ENCODE results near the gene EHBP1L1.

DNA sequence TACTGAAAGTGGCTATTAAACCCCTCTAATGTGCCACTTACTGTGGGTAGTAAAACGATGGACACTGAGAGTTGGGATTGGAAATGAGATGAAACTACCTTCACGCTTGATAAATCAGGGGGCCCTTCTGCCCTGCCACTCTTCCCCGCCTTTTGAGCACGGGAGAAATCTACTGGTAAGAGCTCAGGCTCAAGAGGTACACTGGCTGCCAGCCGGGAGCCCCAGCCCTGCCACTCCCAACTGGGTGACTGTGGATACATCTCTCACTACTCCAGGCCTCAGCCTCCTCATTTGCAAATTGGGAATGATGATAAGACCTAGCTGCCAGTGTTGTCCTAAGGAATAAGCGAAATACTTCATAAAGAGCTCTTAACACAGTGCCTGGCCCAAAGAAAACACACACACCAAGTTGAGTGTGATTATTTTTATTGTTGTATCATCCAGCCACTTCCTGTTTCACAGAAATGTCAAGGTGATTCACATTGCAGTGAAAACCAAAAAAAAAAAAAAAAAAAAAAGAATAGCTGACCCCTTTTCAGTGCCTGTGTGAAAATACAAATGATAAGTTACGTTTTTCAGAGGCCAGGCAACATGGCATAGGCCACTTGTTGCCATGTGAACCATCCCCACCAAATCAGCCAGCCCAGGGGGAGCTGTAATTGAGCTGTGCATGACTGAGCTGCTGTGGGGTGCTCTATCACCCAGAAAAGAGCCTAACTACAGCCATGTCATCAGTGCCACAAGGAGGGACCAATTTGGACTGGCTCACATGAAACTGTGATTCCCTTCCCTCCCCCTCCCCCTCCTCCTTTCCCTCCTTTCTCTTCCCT is 10.0 kb upstream of the EHBP1L1 start:
- TF ChIP-seq CTCF (IDR thresholded peaks at IDR 0.05) (no peak), ZFX (IDR thresholded peaks at IDR 0.05; ENCODE audit: borderline replicate concordance) (no peak)
